H9 (cell line): ENCODE data around the gene SUSD2. TPM values are rescaled to one million over a fixed set of nuclear protein-coding genes. Genes with fewer than 3 reads are reported as not detected.

Experiments used
- DNase-seq: peaks from one replicate; pipeline ENCODE4 v3.0.0-alpha.2; 2017
- H2AFZ ChIP-seq: one replicate; pipeline ENCODE4 v1.6.1; 2013; ENCODE audit warnings: mild to moderate bottlenecking, low read length, control low read depth, moderate library complexity
- H2AK5ac ChIP-seq: 2 replicates; pipeline ENCODE4 v1.6.1; 2013; ENCODE audit warnings: low read length, control low read depth, mixed read lengths; ENCODE audit not compliant: insufficient read length
- H2BK120ac ChIP-seq: one replicate; pipeline ENCODE4 v1.6.1; 2013; ENCODE audit warnings: low read depth, mild to moderate bottlenecking, low read length, control low read depth, inconsistent platforms; ENCODE audit not compliant: poor library complexity, severe bottlenecking
- H2BK12ac ChIP-seq: 2 replicates; pipeline ENCODE4 v1.6.1; 2013; ENCODE audit warnings: low read length, control low read depth, mixed read lengths, low read depth; ENCODE audit not compliant: insufficient read length
- H2BK15ac ChIP-seq: 2 replicates; pipeline ENCODE4 v1.6.1; 2013; ENCODE audit warnings: low read depth, low read length, control low read depth
- H2BK20ac ChIP-seq: one replicate; pipeline ENCODE4 v1.6.1; 2013; ENCODE audit warnings: low read depth, mild to moderate bottlenecking, low read length, control low read depth, inconsistent platforms; ENCODE audit not compliant: poor library complexity, severe bottlenecking
- H2BK5ac ChIP-seq: 2 replicates; pipeline ENCODE4 v1.6.1; 2013; ENCODE audit warnings: low read length, control low read depth, mixed read lengths; ENCODE audit not compliant: insufficient read length
- H3K14ac ChIP-seq: 2 replicates; pipeline ENCODE4 v1.6.1; 2013; ENCODE audit warnings: low read length, control low read depth; ENCODE audit not compliant: insufficient read depth
- H3K18ac ChIP-seq: 2 replicates; pipeline ENCODE4 v1.6.1; 2013; ENCODE audit warnings: low read depth, mild to moderate bottlenecking, mixed read lengths, low read length, control low read depth; ENCODE audit not compliant: insufficient read length
- H3K23ac ChIP-seq: 2 replicates; pipeline ENCODE4 v1.6.1; 2013; ENCODE audit warnings: low read length, control low read depth, mixed read lengths, low read depth; ENCODE audit not compliant: insufficient read length
- H3K23me2 ChIP-seq: 2 replicates; pipeline ENCODE4 v1.6.1; 2013; ENCODE audit warnings: low read depth, mild to moderate bottlenecking, mixed read lengths, low read length, control low read depth; ENCODE audit not compliant: insufficient read length, poor library complexity, severe bottlenecking
- H3K27ac ChIP-seq: 2 replicates; pipeline ENCODE4 v1.5.1; 2013; ENCODE audit warnings: low read length, control low read depth, mixed read lengths, low read depth; ENCODE audit not compliant: insufficient read length
- H3K27me3 ChIP-seq: 2 replicates; pipeline ENCODE4 v1.6.1; 2013; ENCODE audit warnings: low read length, control low read depth, inconsistent platforms; ENCODE audit not compliant: insufficient read depth
- H3K4ac ChIP-seq: 2 replicates; pipeline ENCODE4 v1.6.1; 2013; ENCODE audit warnings: low read depth, mild to moderate bottlenecking, control low read depth, inconsistent platforms, low read length, moderate library complexity
- H3K4me1 ChIP-seq: 2 replicates; pipeline ENCODE4 v1.6.1; 2013; ENCODE audit warnings: low read length, control low read depth, inconsistent platforms; ENCODE audit not compliant: insufficient read depth
- H3K4me2 ChIP-seq: 2 replicates; pipeline ENCODE4 v1.6.1; 2013; ENCODE audit warnings: low read length, control low read depth, mixed read lengths; ENCODE audit not compliant: insufficient read length, insufficient read depth
- H3K56ac ChIP-seq: 2 replicates; pipeline ENCODE4 v1.6.1; 2013; ENCODE audit warnings: low read depth, mild to moderate bottlenecking, mixed read lengths, low read length, control low read depth; ENCODE audit not compliant: insufficient read length
- H3K79me1 ChIP-seq: 2 replicates; pipeline ENCODE4 v1.6.1; 2013; ENCODE audit warnings: low read depth, mild to moderate bottlenecking, moderate library complexity, low read length, control low read depth, inconsistent platforms; ENCODE audit not compliant: insufficient read depth, poor library complexity, severe bottlenecking
- H3K79me2 ChIP-seq: 2 replicates; pipeline ENCODE4 v1.6.1; 2013; ENCODE audit warnings: low read length, control low read depth, inconsistent platforms; ENCODE audit not compliant: insufficient read depth
- H3K9ac ChIP-seq: 2 replicates; pipeline ENCODE4 v1.6.1; 2013; ENCODE audit warnings: low read length, control low read depth, mixed read lengths; ENCODE audit not compliant: insufficient read length; ENCODE audit errors: extremely low read depth
- H3K9me3 ChIP-seq: one replicate; pipeline ENCODE4 v1.6.1; 2013; ENCODE audit warnings: low read depth, low read length, inconsistent platforms; ENCODE audit not compliant: control insufficient read depth
- H3T11ph ChIP-seq: one replicate; pipeline ENCODE4 v1.6.1; 2013; ENCODE audit warnings: mild to moderate bottlenecking, low read length, control low read depth, inconsistent platforms
- H4K20me1 ChIP-seq: one replicate; pipeline ENCODE4 v1.6.1; 2013; ENCODE audit not compliant: control insufficient read depth, insufficient read length, insufficient read depth
- H4K5ac ChIP-seq: 2 replicates; pipeline ENCODE4 v1.6.1; 2013; ENCODE audit warnings: low read depth, mild to moderate bottlenecking, mixed read lengths, low read length, control low read depth; ENCODE audit not compliant: insufficient read length
- H4K8ac ChIP-seq: replicated peaks from 2 replicates; pipeline ENCODE4 v1.6.1; 2013; ENCODE audit warnings: low read length, control low read depth, mixed read lengths, low read depth; ENCODE audit not compliant: insufficient read length
- H4K91ac ChIP-seq: 2 replicates; pipeline ENCODE4 v1.6.1; 2013; ENCODE audit warnings: low read depth, mild to moderate bottlenecking, moderate library complexity, mixed read lengths, low read length, control low read depth; ENCODE audit not compliant: insufficient read length
- H3K27ac Mint-ChIP-seq, 3 experiments: 2 replicates in 2 of 3; 3 replicates in 1 of 3; pipeline ENCODE4 v1.8.0; 2020 to 2021; ENCODE audit warnings: mixed read lengths in 3 of 3, mild to moderate bottlenecking in 1 of 3, moderate library complexity in 1 of 3
- H3K27me3 Mint-ChIP-seq: 2 replicates; pipeline ENCODE4 v1.8.0; 2021; ENCODE audit warnings: low read depth, mild to moderate bottlenecking, moderate library complexity, mixed read lengths
- H3K36me3 Mint-ChIP-seq, 3 experiments: 2 replicates in 2 of 3; 3 replicates in 1 of 3; pipeline ENCODE4 v1.8.0; 2020 to 2021; ENCODE audit warnings: low read depth in 3 of 3, mixed read lengths in 3 of 3; ENCODE audit not compliant: insufficient read depth in 1 of 3
- H3K4me1 Mint-ChIP-seq, 2 experiments: 2 replicates each; pipeline ENCODE4 v1.8.0; 2020; ENCODE audit warnings: mixed read lengths in 2 of 2
- H3K4me3 Mint-ChIP-seq, 2 experiments: 2 replicates in 1 of 2; 3 replicates in 1 of 2; pipeline ENCODE4 v1.8.0; 2020 to 2021; ENCODE audit warnings: mild to moderate bottlenecking in 2 of 2, mixed read lengths in 2 of 2, moderate library complexity in 1 of 2
- H3K9me3 Mint-ChIP-seq, 2 experiments: 2 replicates in 1 of 2; 3 replicates in 1 of 2; pipeline ENCODE4 v1.8.0; 2020; ENCODE audit warnings: mild to moderate bottlenecking in 2 of 2, mixed read lengths in 2 of 2, moderate library complexity in 1 of 2
- WGBS: extraction: QIAGEN DNeasy Blood & Tissue Kit; methylation state at CpG from one replicate; pipeline ENCODE4 v1.1.7; 2013; ENCODE audit warnings: missing lambda C conversion rate, low lambda C conversion rate, mixed read lengths; ENCODE audit not compliant: insufficient read length; ENCODE audit errors: extremely low coverage; 5-methylcytosine and 5-hydroxymethylcytosine counted together
- total RNA-seq: library from RNA; stranded (reverse); gene quantifications from 2 replicates; pipeline ENCODE4 v1.2.1, GENCODE V29; 2021
- TF ChIP-seq, protein P1 (sequence below): fragments of 200-600 bp; sonication (generic); conservative IDR thresholded peaks from 3 replicates; pipeline ENCODE4 v1.8.0; 2021; ENCODE audit warnings: antibody characterized with exemption, mild to moderate bottlenecking

Gene SUSD2
- total RNA-seq, 1 experiment from 2014 or later: 4.2 TPM

- Histone ChIP-seq H4K8ac (no peak overlapping the region), H4K20me1 (no peaks in the 10 kb centered on the region), H3K4ac (no peak overlapping the region), H2BK120ac (no peak overlapping the region), H2BK15ac (no peak overlapping the region), H3K9me3 (no peaks in the 10 kb centered on the region), H3K4me2 (no peak overlapping the region), H3K56ac (no peak overlapping the region), H2AK5ac (no peak overlapping the region), H3K9ac (no peak overlapping the region), H2AFZ (no peak overlapping the region), H3K14ac (no peak overlapping the region; the same call in 1 of the 2 replicates), H3T11ph (no peak overlapping the region), H2BK5ac (no peak overlapping the region), H2BK12ac (no peak overlapping the region), H3K4me1 (peaks cover 7% of the 10 kb centered on the region), H2BK20ac (no peak overlapping the region), H3K79me1 (no peaks in the 10 kb centered on the region), H4K5ac (no peak overlapping the region), H3K27me3 (no peaks in the 10 kb centered on the region), H3K27ac (no peak overlapping the region), H4K91ac (no peak overlapping the region), H3K23me2 (no peaks in the 10 kb centered on the region), H3K79me2 (no peaks in the 10 kb centered on the region), H3K23ac (no peak overlapping the region), H3K18ac (no peak overlapping the region)
- H3K4me1 Mint-ChIP-seq: peaks cover 15 to 16% of the 10 kb centered on the region in 2 experiments
- whole genome bisulfite sequencing: no CpG with 5 or more reads among the region's 2 CpGs
- peaks cover 1 to 25% (median 18%) of the 10 kb centered on the region in 3 experiments; a peak in 6 of 7 replicates for H3K36me3 Mint-ChIP-seq
- H3K27ac Mint-ChIP-seq: no peak overlapping the region
- H3K27me3 Mint-ChIP-seq: no peaks in the 10 kb centered on the region
- H3K9me3 Mint-ChIP-seq: no peaks in the 10 kb centered on the region
- no peak overlapping the region for H3K4me3 Mint-ChIP-seq
- TF ChIP-seq, protein P1, sequence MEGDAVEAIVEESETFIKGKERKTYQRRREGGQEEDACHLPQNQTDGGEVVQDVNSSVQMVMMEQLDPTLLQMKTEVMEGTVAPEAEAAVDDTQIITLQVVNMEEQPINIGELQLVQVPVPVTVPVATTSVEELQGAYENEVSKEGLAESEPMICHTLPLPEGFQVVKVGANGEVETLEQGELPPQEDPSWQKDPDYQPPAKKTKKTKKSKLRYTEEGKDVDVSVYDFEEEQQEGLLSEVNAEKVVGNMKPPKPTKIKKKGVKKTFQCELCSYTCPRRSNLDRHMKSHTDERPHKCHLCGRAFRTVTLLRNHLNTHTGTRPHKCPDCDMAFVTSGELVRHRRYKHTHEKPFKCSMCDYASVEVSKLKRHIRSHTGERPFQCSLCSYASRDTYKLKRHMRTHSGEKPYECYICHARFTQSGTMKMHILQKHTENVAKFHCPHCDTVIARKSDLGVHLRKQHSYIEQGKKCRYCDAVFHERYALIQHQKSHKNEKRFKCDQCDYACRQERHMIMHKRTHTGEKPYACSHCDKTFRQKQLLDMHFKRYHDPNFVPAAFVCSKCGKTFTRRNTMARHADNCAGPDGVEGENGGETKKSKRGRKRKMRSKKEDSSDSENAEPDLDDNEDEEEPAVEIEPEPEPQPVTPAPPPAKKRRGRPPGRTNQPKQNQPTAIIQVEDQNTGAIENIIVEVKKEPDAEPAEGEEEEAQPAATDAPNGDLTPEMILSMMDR: no peak
- DNase-seq: no peak
Observed at GRCh38 chr22:24141586-24141985, 39.7 kb upstream of the SUSD2 start.
